ENCODE results near the gene PCMT1. TPM values are rescaled to one million over a fixed set of nuclear protein-coding genes. Genes with fewer than 3 reads are reported as not detected.

The PCMT1 gene
- 197 and 209 TPM in 2 replicates for total RNA-seq (2012; rRNA removed)

GRCh38 chr6:149749594-149750135, at the start of gene PCMT1:
Gene PCMT1, plus strand, starts transcription at chr6:149749741. Its CDS starts 161 bp downstream, at chr6:149749902.
- peaks cover 4% of the 10 kb centered on the region for H3K36me3 ChIP-seq (ENCODE audit: insufficient read depth, low read length)
- no peaks in the 10 kb centered on the region for H3K9me3 ChIP-seq (replicated peaks; ENCODE audit: low read length)
- peak within 1 kb of the TSS; percentile 94 for H3K9ac ChIP-seq (ENCODE audit: low read depth, low read length)
- H3K27me3 ChIP-seq (ENCODE audit: control insufficient read depth, insufficient read depth, low read length) = no peaks in the 10 kb centered on the region
- H3K4me3 ChIP-seq (ENCODE audit: low read length) = peak within 1 kb of the TSS; percentile 87
- peaks cover 24% of the 10 kb centered on the region for H3K4me1 ChIP-seq (ENCODE audit: control insufficient read depth, insufficient read depth, low read length)
- H3K4me2 ChIP-seq (ENCODE audit: low read length) = peak within 1 kb of the TSS; percentile 86

DNA sequence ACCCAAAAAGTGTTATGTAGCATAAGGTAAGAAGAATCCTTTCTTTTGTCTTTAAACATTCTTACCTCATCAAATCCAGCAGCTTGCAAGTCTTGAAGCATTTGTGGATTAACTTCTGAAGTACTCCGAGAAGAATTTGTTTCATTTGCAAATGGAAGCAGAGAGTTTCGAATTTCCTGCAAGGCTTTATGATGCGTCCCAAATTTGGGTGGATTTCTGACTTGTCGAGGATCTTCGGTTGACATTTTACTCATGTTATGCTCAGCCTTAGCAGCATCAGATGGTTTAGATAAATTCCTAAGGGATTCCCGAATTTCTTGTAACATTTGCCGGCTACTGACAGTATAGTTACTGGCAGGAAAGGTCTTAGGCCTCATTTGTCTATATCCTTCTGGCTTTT, 47.8 kb upstream of the PCMT1 start:
- Histone ChIP-seq H3K9ac (ENCODE audit: low read depth, low read length) (peak overlapping the region; percentile 8), H3K36me3 (ENCODE audit: insufficient read depth, low read length) (peaks cover 20% of the 10 kb centered on the region)

GRCh38 chr6:149711711-149712110, 37.8 kb upstream of the PCMT1 start:
- H3K4me1 ChIP-seq (ENCODE audit: control insufficient read depth, insufficient read depth, low read length) = peaks cover 9% of the 10 kb centered on the region
- H3K27me3 ChIP-seq (ENCODE audit: control insufficient read depth, insufficient read depth, low read length) = no peaks in the 10 kb centered on the region
- no peaks in the 10 kb centered on the region for H3K9me3 ChIP-seq (replicated peaks; ENCODE audit: low read length)
- H3K4me3 ChIP-seq (ENCODE audit: low read length) = no peak overlapping the region
- no peak overlapping the region for H3K4me2 ChIP-seq (ENCODE audit: low read length)
- H3K36me3 ChIP-seq (ENCODE audit: insufficient read depth, low read length) = no peaks in the 10 kb centered on the region
- no peak overlapping the region for H3K9ac ChIP-seq (ENCODE audit: low read depth, low read length)

More for the DNA sequence above, 47.8 kb upstream of the PCMT1 start:
- H3K27me3 ChIP-seq (ENCODE audit: control insufficient read depth, insufficient read depth, low read length) = no peaks in the 10 kb centered on the region
- H3K9me3 ChIP-seq (replicated peaks; ENCODE audit: low read length) = no peaks in the 10 kb centered on the region
- peak overlapping the region; percentile 51 for H3K4me2 ChIP-seq (ENCODE audit: low read length)
- H3K4me1 ChIP-seq (ENCODE audit: control insufficient read depth, insufficient read depth, low read length) = peaks cover 20% of the 10 kb centered on the region
- no peak overlapping the region for H3K4me3 ChIP-seq (ENCODE audit: low read length)

DNA sequence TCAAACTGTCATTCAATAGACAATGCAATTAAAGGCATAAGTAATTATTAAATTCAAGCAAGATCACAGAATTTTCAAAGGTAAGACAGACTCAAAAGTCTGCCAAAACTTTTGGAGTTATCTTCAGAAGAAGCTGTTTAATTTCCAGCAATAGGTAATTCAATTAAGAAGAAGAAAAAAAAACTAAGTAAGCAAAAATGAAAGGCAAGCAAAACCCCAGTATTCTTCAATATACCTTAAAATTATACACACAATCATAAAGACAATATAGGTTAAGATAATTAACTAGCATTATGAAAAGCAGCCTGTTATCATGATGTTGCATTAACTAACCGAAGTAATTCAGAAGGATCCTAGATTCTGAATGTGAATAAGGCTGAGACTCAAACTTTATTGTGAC, 35.1 kb upstream of the PCMT1 start:
- H3K4me2 ChIP-seq (ENCODE audit: low read length) = no peak overlapping the region
- H3K9ac ChIP-seq (ENCODE audit: low read depth, low read length) = no peak overlapping the region
- H3K36me3 ChIP-seq (ENCODE audit: insufficient read depth, low read length) = no peaks in the 10 kb centered on the region
- H3K27me3 ChIP-seq (ENCODE audit: control insufficient read depth, insufficient read depth, low read length) = no peaks in the 10 kb centered on the region
- no peaks in the 10 kb centered on the region for H3K9me3 ChIP-seq (replicated peaks; ENCODE audit: low read length)
- no peak overlapping the region for H3K4me3 ChIP-seq (ENCODE audit: low read length)
- H3K4me1 ChIP-seq (ENCODE audit: control insufficient read depth, insufficient read depth, low read length) = peaks cover 9% of the 10 kb centered on the region

GRCh38 chr6:149716181-149716963, 33.2 kb upstream of the PCMT1 start:
- H3K9ac ChIP-seq (ENCODE audit: low read depth, low read length) = peak overlapping the region; percentile 99
- peak overlapping the region; percentile 91 for H3K4me2 ChIP-seq (ENCODE audit: low read length)
- no peaks in the 10 kb centered on the region for H3K27me3 ChIP-seq (ENCODE audit: control insufficient read depth, insufficient read depth, low read length)
- peaks cover 9% of the 10 kb centered on the region for H3K4me1 ChIP-seq (ENCODE audit: control insufficient read depth, insufficient read depth, low read length)
- H3K4me3 ChIP-seq (ENCODE audit: low read length) = peak overlapping the region; percentile 89
- no peaks in the 10 kb centered on the region for H3K9me3 ChIP-seq (replicated peaks; ENCODE audit: low read length)
- H3K36me3 ChIP-seq (ENCODE audit: insufficient read depth, low read length) = no peaks in the 10 kb centered on the region

DNA sequence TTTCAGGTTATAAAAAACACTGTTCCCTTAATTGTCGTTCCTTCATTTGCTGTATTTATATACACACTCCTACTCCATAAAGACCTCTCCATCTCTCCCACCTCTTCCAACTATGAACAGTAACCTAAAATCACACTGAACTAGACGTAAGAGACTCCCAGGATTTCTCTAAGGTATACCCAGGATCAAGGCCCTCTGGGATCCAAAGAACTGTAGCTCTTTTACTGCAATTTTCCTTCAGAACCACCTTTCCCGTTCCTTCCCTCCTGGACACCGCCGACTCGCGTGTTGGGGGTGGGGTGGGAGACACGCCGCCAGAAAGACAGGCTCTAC, 32.3 kb upstream of the PCMT1 start:
- Histone ChIP-seq H3K4me2 (ENCODE audit: low read length) (peak overlapping the region; percentile 91), H3K9me3 (replicated peaks; ENCODE audit: low read length) (no peaks in the 10 kb centered on the region), H3K36me3 (ENCODE audit: insufficient read depth, low read length) (no peaks in the 10 kb centered on the region), H3K27me3 (ENCODE audit: control insufficient read depth, insufficient read depth, low read length) (no peaks in the 10 kb centered on the region), H3K4me3 (ENCODE audit: low read length) (peak overlapping the region; percentile 89), H3K4me1 (ENCODE audit: control insufficient read depth, insufficient read depth, low read length) (peaks cover 9% of the 10 kb centered on the region), H3K9ac (ENCODE audit: low read depth, low read length) (peak overlapping the region; percentile 99)

DNA sequence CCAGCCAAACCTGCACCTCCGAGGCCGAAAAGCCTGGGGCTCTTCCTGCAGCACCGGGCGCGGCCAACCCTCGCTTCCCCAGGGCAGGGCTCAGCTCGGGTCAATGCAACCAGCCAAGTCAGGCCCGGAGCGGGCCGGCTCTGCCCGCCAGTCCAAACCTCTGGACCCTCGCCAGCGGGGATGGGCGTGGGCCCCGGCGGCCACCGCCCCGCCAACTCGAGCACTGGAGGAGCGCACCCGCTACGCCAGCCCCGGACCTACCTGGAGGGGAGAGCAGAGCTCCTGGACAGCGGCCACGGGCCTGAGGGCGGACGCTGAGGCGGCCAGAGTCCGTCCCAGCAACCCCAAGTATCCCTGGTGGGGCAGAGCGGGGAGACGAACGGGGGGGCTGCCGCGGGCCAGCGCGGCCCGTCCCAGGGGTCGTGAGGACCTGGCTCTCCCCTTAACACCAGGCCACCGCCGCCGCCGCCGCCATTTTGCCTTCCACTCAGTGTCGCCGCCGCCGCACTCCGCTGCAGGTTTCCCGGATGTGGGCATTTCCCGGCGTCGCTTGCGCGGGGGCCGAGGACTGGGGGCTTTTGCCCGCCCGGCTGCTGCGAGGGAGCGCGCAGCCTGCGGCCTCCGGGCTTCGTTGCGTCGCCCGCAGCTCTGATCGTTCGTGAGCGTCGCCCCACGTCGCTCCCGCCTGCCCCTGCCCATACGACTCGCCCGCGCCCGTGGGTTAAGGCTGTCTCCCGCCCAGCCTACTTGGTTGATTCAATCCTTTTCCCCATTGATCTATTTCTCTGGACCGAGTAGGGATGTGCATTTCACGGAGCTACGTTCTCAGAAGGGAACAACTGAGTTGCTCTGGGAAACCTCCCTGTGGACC, 31.7 kb upstream of the PCMT1 start, which contains the start of gene LATS1:
LATS1 (minus strand) TSS at position 514 of the 871 bp plus-strand sequence. CDS start 15,975 bp downstream, outside the sequence.
- Histone ChIP-seq H3K9me3 (replicated peaks; ENCODE audit: low read length) (no peaks in the 10 kb centered on the region), H3K27me3 (ENCODE audit: control insufficient read depth, insufficient read depth, low read length) (no peaks in the 10 kb centered on the region), H3K9ac (ENCODE audit: low read depth, low read length) (peak within 1 kb of the TSS; percentile 99), H3K4me1 (ENCODE audit: control insufficient read depth, insufficient read depth, low read length) (peaks cover 9% of the 10 kb centered on the region), H3K4me3 (ENCODE audit: low read length) (peak within 1 kb of the TSS; percentile 89), H3K4me2 (ENCODE audit: low read length) (peak within 1 kb of the TSS; percentile 91), H3K36me3 (ENCODE audit: insufficient read depth, low read length) (peaks cover 3% of the 10 kb centered on the region)

- no peak overlapping the region for H3K9ac ChIP-seq (ENCODE audit: low read depth, low read length)
- peaks cover 9% of the 10 kb centered on the region for H3K4me1 ChIP-seq (ENCODE audit: control insufficient read depth, insufficient read depth, low read length)
- H3K4me3 ChIP-seq (ENCODE audit: low read length) = no peak overlapping the region
- H3K4me2 ChIP-seq (ENCODE audit: low read length) = no peak overlapping the region
- H3K9me3 ChIP-seq (replicated peaks; ENCODE audit: low read length) = no peaks in the 10 kb centered on the region
- no peaks in the 10 kb centered on the region for H3K27me3 ChIP-seq (ENCODE audit: control insufficient read depth, insufficient read depth, low read length)
- H3K36me3 ChIP-seq (ENCODE audit: insufficient read depth, low read length) = peaks cover 9% of the 10 kb centered on the region
Measured at GRCh38 chr6:149719531-149719930, 30.0 kb upstream of the PCMT1 start.

DNA sequence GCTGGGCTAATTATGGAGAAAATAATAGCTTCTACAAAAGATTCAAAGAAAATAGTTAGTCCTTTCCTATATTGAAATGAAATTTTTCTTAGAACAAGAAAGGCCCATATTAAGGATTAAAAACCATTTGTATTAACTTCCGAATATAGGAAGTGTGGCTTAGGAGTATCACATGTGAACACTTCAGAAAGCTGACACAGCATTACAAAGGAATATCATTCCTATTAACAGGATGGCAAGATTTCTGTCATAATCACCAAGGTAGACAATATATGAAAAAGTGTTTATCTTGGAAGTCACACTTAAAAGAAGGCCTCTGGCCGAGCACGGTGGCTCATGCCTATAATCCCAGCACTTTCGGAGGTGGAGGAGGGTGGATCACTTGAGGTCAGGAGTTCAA, 26.3 kb upstream of the PCMT1 start:
- H3K9me3 ChIP-seq (replicated peaks; ENCODE audit: low read length) = no peaks in the 10 kb centered on the region
- H3K4me3 ChIP-seq (ENCODE audit: low read length) = no peak overlapping the region
- H3K9ac ChIP-seq (ENCODE audit: low read depth, low read length) = no peak overlapping the region
- no peak overlapping the region for H3K4me2 ChIP-seq (ENCODE audit: low read length)
- H3K27me3 ChIP-seq (ENCODE audit: control insufficient read depth, insufficient read depth, low read length) = no peaks in the 10 kb centered on the region
- H3K4me1 ChIP-seq (ENCODE audit: control insufficient read depth, insufficient read depth, low read length) = no peaks in the 10 kb centered on the region
- peaks cover 29% of the 10 kb centered on the region for H3K36me3 ChIP-seq (ENCODE audit: insufficient read depth, low read length)

DNA sequence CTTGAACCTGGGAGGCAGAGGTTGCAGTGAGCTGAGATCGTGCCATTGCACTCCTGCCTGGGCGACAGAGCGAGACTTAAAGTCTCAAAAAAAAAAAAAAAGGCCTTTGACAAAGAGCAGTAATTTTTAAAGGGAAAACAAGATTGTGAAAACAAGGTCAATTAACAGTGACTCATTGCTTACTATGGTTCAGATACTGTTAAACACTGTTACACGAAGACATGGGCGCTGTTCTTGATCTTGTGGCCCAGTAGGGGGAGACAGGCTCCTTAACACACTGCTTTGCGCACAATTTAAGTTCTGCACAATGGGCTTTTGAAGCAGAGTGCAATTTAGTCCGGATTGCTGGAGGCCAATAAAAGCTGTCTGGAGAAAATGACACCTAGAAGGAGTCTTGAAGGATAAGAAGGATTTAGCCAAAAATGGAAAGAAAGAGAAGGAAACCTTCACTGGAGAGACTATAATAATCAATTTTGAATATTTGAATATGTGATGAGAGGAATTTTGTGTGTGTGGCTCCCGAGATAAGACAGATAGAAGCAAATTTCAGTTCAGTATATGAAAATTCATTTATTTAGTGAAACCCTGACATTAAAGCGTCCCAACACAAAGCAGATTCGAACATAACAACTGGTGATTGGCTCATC, 25.6 kb upstream of the PCMT1 start:
- Histone ChIP-seq H3K9me3 (replicated peaks; ENCODE audit: low read length) (no peaks in the 10 kb centered on the region), H3K36me3 (ENCODE audit: insufficient read depth, low read length) (peaks cover 34% of the 10 kb centered on the region), H3K4me1 (ENCODE audit: control insufficient read depth, insufficient read depth, low read length) (no peaks in the 10 kb centered on the region), H3K4me3 (ENCODE audit: low read length) (no peak overlapping the region), H3K27me3 (ENCODE audit: control insufficient read depth, insufficient read depth, low read length) (no peaks in the 10 kb centered on the region), H3K4me2 (ENCODE audit: low read length) (no peak overlapping the region), H3K9ac (ENCODE audit: low read depth, low read length) (no peak overlapping the region)

DNA sequence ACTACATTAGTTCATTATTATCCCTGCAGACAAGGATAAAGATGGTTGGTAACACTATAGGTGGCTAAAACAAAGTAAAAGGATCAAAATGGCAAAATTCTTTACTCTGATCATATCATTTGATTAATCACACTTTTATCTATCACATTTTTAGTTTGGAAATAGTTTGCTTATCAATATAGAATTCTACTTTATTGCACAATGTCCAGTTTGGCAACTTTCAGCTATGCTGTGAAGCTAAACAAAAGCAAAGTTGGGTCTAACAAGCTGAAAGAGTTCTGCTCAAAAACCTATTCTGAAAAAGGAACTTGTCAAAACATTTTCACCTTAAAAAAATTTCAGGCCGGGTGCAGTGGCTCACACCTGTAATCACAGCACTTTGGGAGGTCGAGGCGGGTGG, 23.8 kb upstream of the PCMT1 start:
- Histone ChIP-seq H3K9ac (ENCODE audit: low read depth, low read length) (no peak overlapping the region), H3K36me3 (ENCODE audit: insufficient read depth, low read length) (peaks cover 47% of the 10 kb centered on the region), H3K4me1 (ENCODE audit: control insufficient read depth, insufficient read depth, low read length) (no peaks in the 10 kb centered on the region), H3K4me3 (ENCODE audit: low read length) (no peak overlapping the region), H3K9me3 (replicated peaks; ENCODE audit: low read length) (no peaks in the 10 kb centered on the region), H3K27me3 (ENCODE audit: control insufficient read depth, insufficient read depth, low read length) (no peaks in the 10 kb centered on the region), H3K4me2 (ENCODE audit: low read length) (no peak overlapping the region)

Measured in skeletal muscle satellite cell (primary cell).